Measurements from ENCODE around the gene ZFPM1. TPM values are rescaled to one million over a fixed set of nuclear protein-coding genes. Genes with fewer than 3 reads are reported as not detected.
A peak's percentile ranks its signal among the peaks of the same experiment; 100 is the strongest.

The ZFPM1 gene
- total RNA-seq, 1 donor from 2014 or later = 1.7 TPM

- H3K9me3 ChIP-seq = no peaks in the 10 kb centered on the region
- intact Hi-C loops (cut with DNase I) = loop anchor here (2.0 kb wide), 1 partner anchor 83 kb away; no protein-coding TSS in a partner anchor
- no peak overlapping the region for H3K27ac ChIP-seq
- no peak overlapping the region for H3K4me3 ChIP-seq
- TF ChIP-seq CTCF (IDR thresholded peaks at IDR 0.05) (no peak), POLR2AphosphoS5 (IDR thresholded peaks at IDR 0.05; ENCODE audit: insufficient read depth in 1 of 2, low read depth in 1 of 2) (no peak), POLR2A (IDR thresholded peaks at IDR 0.05) (no peak)
- H3K27me3 ChIP-seq = no peaks in the 10 kb centered on the region
- peaks cover 40% of the 10 kb centered on the region for H3K4me1 ChIP-seq
- H3K36me3 ChIP-seq = peaks cover 0 to 5% of the 10 kb centered on the region in 2 donors
- no peak for DNase-seq (ENCODE audit: extremely low spot score in 2 of 2)
Measured at GRCh38 chr16:88526008-88526905, 73.2 kb downstream of the ZFPM1 start.

GRCh38 chr16:88526906-88527185 is 73.8 kb downstream of the ZFPM1 start:
- no peaks in the 10 kb centered on the region for H3K9me3 ChIP-seq
- TF ChIP-seq POLR2A (IDR thresholded peaks at IDR 0.05) = no peak
- TF ChIP-seq CTCF (IDR thresholded peaks at IDR 0.05) = no peak
- TF ChIP-seq POLR2AphosphoS5 (IDR thresholded peaks at IDR 0.05; ENCODE audit: insufficient read depth in 1 of 2, low read depth in 1 of 2) = no peak
- H3K4me1 ChIP-seq = peaks cover 40% of the 10 kb centered on the region
- intact Hi-C loops (cut with DNase I) = loop anchor here (2.0 kb wide), 1 partner anchor 84 kb away; no protein-coding TSS in a partner anchor
- H3K4me3 ChIP-seq = no peak overlapping the region
- peaks cover 0 to 5% of the 10 kb centered on the region in 2 donors for H3K36me3 ChIP-seq
- no peak overlapping the region for H3K27ac ChIP-seq
- no peaks in the 10 kb centered on the region for H3K27me3 ChIP-seq
- no peak for DNase-seq (ENCODE audit: extremely low spot score in 2 of 2)

- Histone ChIP-seq H3K9me3 (no peaks in the 10 kb centered on the region), H3K27me3 (no peaks in the 10 kb centered on the region), H3K27ac (no peak overlapping the region), H3K4me1 (peaks cover 40% of the 10 kb centered on the region), H3K4me3 (no peak overlapping the region), H3K36me3 (peaks cover 0 to 5% of the 10 kb centered on the region in 2 donors)
- intact Hi-C loops (cut with DNase I) = loop anchor here (2.0 kb wide), 1 partner anchor 85 kb away; no protein-coding TSS in a partner anchor
- DNase-seq (ENCODE audit: extremely low spot score in 2 of 2) = no peak
- TF ChIP-seq POLR2A (IDR thresholded peaks at IDR 0.05) (no peak), POLR2AphosphoS5 (IDR thresholded peaks at IDR 0.05; ENCODE audit: insufficient read depth in 1 of 2, low read depth in 1 of 2) (no peak), CTCF (IDR thresholded peaks at IDR 0.05) (peak; percentile 49 to 88 (median 85))
Measured at GRCh38 chr16:88527186-88527936, 74.3 kb downstream of the ZFPM1 start.

GRCh38 chr16:88527937-88528743 is 75.1 kb downstream of the ZFPM1 start:
- Histone ChIP-seq H3K27ac (no peak overlapping the region), H3K36me3 (peaks cover 0 to 5% of the 10 kb centered on the region in 2 donors), H3K4me1 (peaks cover 47% of the 10 kb centered on the region), H3K4me3 (no peak overlapping the region), H3K27me3 (no peaks in the 10 kb centered on the region), H3K9me3 (no peaks in the 10 kb centered on the region)
- no peak for DNase-seq (ENCODE audit: extremely low spot score in 2 of 2)
- intact Hi-C loops (cut with DNase I) = loop anchor here (2.0 kb wide), 1 partner anchor 85 kb away; no protein-coding TSS in a partner anchor
- no peak for TF ChIP-seq CTCF (IDR thresholded peaks at IDR 0.05)
- TF ChIP-seq POLR2A (IDR thresholded peaks at IDR 0.05) = no peak
- TF ChIP-seq POLR2AphosphoS5 (IDR thresholded peaks at IDR 0.05; ENCODE audit: insufficient read depth in 1 of 2, low read depth in 1 of 2) = no peak
